ENCODE measurements around the gene SRL. TPM values are rescaled to one million over a fixed set of nuclear protein-coding genes. Genes with fewer than 3 reads are reported as not detected.

SRL gene
- total and polyA plus RNA-seq, 2 of the 8 experiments (the other 6 are each of a cell fraction or from before 2014, with no cell fraction given) = 0.05 TPM; not detected in 1

DNA sequence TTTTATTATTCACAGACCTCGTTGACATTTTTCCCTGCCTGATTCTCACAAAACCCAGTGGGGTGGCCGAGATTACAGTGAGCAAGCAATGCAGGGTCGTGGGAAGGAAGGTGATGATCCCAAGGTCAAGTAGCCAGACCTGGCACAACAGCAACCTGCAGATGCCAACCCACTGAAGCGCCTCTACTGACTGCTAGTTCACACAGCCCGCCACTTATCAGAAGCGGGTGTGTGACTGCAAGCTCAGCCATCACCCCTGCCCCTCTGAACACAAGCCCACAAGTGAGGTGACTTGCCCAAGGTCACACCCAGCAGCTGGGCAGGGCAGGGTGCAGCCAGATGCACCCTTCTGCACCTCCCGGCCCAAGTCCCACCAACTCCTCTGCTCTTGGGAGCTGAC lies 23.8 kb upstream of the SRL start:
- Histone ChIP-seq H2BK15ac (ENCODE audit: low read length) (no peak overlapping the region), H2BK120ac (replicated peaks; ENCODE audit: low read depth, low read length) (no peak overlapping the region), H4K5ac (ENCODE audit: insufficient read length, low read depth, low read length) (no peak overlapping the region), H4K91ac (replicated peaks; ENCODE audit: insufficient read length, low read length) (no peak overlapping the region), H2BK20ac (ENCODE audit: low read length) (no peak overlapping the region), H3K23me2 (ENCODE audit: low read depth, low read length) (no peaks in the 10 kb centered on the region; the same call in 1 of the 2 replicates), H2AFZ (ENCODE audit: low read length) (no peak overlapping the region), H2AK5ac (ENCODE audit: low read depth, low read length) (no peak overlapping the region), H3K79me1 (ENCODE audit: low read depth, low read length) (peaks cover 21% of the 10 kb centered on the region; the same call in 1 of the 2 replicates), H3K4me2 (ENCODE audit: insufficient read depth in 1 of 2, low read depth in 2 of 2, low read length in 2 of 2) (no peak overlapping the region), H3K14ac (ENCODE audit: insufficient read length) (no peak overlapping the region), H4K8ac (ENCODE audit: extremely low read depth, insufficient read depth, low read length) (peak overlapping the region; percentile 35; the same call in 1 of the 2 replicates), H3K4me1 (replicated peaks in 1 of 4; ENCODE audit: control insufficient read depth in 3 of 4, insufficient read depth in 4 of 4, low read length in 3 of 4) (peaks cover 3 to 18% (median 13%) of the 10 kb centered on the region in 4 experiments), H3K36me3 (ENCODE audit: control insufficient read depth in 2 of 4, insufficient read depth in 4 of 4, low read length in 3 of 4) (peaks cover 3 to 11% (median 7%) of the 10 kb centered on the region in 4 experiments; a peak in 4 of 8 replicates), H3K9ac (replicated peaks in 1 of 4; ENCODE audit: extremely low read depth in 1 of 4, low read depth in 3 of 4, low read length in 3 of 4) (no peak overlapping the region), H4K20me1 (replicated peaks in 1 of 2; ENCODE audit: control insufficient read depth in 1 of 2, insufficient read depth in 2 of 2, low read length in 2 of 2) (peaks cover 25 to 30% of the 10 kb centered on the region in 2 experiments), H3K27ac (ENCODE audit: low read depth, low read length) (no peak overlapping the region), H3K27me3 (replicated peaks in 1 of 4; ENCODE audit: control insufficient read depth in 3 of 4, extremely low read depth in 1 of 4, insufficient read depth in 3 of 4, low read length in 3 of 4) (no peaks in the 10 kb centered on the region), H3K4me3 (ENCODE audit: extremely low read depth in 1 of 4, insufficient read depth in 2 of 4, low read depth in 3 of 4, low read length in 4 of 4) (no peak overlapping the region), H3K4ac (replicated peaks; ENCODE audit: insufficient read length, low read depth, low read length) (no peak overlapping the region), H2BK12ac (ENCODE audit: low read depth, low read length) (no peak overlapping the region), H3K18ac (ENCODE audit: extremely low read depth, low read length) (no peak overlapping the region), H3K79me2 (ENCODE audit: control insufficient read depth in 1 of 2, insufficient read depth in 2 of 2, low read length in 2 of 2) (peaks cover 28 to 85% of the 10 kb centered on the region in 2 experiments; a peak in 3 of 4 replicates), H3K23ac (ENCODE audit: insufficient read length) (no peak overlapping the region), H3K9me3 (ENCODE audit: insufficient read depth in 2 of 2, low read depth in 1 of 2, low read length in 1 of 2) (no peaks in the 10 kb centered on the region), H2BK5ac (ENCODE audit: low read depth, low read length) (no peak overlapping the region), H3K56ac (replicated peaks; ENCODE audit: insufficient read length, low read depth, low read length) (no peak overlapping the region)
- ChIA-PET CTCF (ENCODE audit: partially characterized antibody) (interaction anchor here (0.7 to 1.9 kb wide), 11 partner anchors 10 to 350 kb away, joined by 3 to 6 read pairs (median 3); no protein-coding TSS in a partner anchor), POLR2A (ENCODE audit: partially characterized antibody) (interaction anchor here (0.5 to 24.1 kb wide), 14 partner anchors 10 to 299 kb away, joined by 3 to 403 read pairs (median 4); partner anchors contain the start of genes GLIS2 and PAM16)
- FAIRE-seq (no peak), DNase-seq (ENCODE audit: low read depth in 1 of 2, low spot score in 2 of 2) (no peak)
- WGBS, 2 experiments (ENCODE audit: extremely low coverage in 1 of 2, insufficient coverage in 1 of 2, insufficient read length in 1 of 2, insufficient replicate concordance in 2 of 2, low coverage in 1 of 2, low lambda C conversion rate in 2 of 2, missing lambda C conversion rate in 1 of 2) = 90% methylated on average over 7 of the region's 7 CpGs; no CpG with 5 or more reads in 1 of the 2 experiments
- TF ChIP-seq HDAC6 (IDR thresholded peaks at IDR 0.05; ENCODE audit: low read depth, low read length) = no peak
- no peak for TF ChIP-seq SP1 (IDR thresholded peaks at IDR 0.05; ENCODE audit: low read depth, low read length)
- 0 out of 2 replicates have a peak, but pooled peaks have one; percentile 38 for TF ChIP-seq POLR2AphosphoS5 (IDR thresholded peaks at IDR 0.05; ENCODE audit: low read depth, low read length)

Measured in H1 (cell line).